Cerebellar nuclear complex (tissue), 1 donor: ENCODE data around the gene GSTP1.
A peak's percentile ranks its signal among the peaks of the same experiment; 100 is the strongest.

Source experiments
- DNase-seq, 2 experiments: peaks; one replicate each; lab custom pipeline; 2025; lab: John Stamatoyannopoulos, UW

GSTP1 gene

DNA sequence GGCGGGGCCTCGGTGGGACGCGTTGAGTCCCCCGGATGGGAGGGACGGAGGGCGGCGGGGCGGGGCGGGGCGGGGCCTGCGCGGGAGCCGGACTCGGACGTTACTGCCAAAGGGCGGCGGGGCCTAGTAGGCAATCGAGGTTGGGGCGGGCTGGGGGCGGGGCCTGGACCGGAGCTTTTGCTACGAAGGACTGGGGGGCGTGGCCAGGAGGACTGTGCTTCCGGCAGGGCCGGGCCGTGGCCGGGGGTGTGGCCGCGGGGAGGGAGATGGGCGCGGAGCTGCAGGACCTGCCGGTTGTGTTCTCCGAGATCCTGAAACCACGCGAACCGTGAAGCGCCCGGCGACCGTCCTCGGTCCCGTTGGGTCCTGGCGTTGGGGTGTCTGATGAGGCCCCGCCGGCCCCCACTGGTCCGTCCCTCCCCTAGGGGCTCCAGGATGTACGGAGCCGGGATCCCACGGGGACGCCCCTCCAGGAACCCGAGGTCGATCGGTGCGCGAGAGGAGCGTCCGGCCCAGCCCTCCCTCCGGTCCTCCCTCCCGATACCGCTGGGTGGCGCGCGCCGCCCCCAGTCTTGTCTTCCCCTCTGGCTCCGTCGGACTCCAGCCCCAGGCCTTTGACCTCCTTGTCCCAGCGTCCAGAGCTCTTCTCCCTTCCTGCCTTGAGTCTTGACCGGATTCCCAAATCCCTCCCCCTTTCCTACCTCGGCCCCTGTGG lies 46.8 kb downstream of the GSTP1 start:
- DNase-seq: peak; percentile 77 to 83

DNA sequence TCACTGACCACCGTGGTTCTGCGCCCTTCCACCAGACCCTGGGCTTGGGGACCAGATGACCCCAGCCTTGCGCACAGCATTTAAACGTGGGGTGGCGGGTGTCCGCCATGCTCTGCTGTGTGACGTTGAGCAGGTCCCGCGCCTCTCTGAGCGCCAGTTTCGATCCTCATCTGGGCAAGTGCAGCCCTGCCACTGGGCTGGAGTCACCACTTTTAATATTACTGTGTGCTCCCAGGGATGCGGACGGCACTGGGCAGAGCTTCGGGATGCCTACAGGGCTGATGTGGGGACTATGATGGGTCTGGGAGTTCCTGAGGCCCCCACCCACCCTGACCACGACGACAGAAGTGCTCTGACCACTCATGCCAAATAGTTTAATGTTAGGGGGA lies 47.3 kb downstream of the GSTP1 start:
- no peak for DNase-seq

DNA sequence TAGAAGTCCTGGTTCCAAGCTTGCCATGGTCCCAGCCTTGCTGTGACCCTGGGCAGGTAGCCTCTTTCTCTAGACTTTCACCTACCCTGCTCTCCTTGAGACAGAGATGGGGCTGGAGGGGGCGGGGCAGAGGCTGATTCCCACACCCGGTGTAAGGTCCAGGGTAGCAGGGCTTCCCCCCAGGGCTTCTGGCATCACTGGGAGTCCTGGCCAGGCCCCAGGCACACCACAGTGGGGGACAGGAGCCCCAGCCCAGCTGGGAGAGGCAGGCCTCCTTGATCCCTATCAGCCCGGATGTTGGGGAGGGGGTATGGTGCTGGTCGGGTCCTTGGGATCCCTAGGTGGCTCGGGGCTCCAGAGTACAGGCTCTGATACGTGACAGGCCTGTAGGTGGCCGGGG lies 47.8 kb downstream of the GSTP1 start:
- no peak for DNase-seq

DNA sequence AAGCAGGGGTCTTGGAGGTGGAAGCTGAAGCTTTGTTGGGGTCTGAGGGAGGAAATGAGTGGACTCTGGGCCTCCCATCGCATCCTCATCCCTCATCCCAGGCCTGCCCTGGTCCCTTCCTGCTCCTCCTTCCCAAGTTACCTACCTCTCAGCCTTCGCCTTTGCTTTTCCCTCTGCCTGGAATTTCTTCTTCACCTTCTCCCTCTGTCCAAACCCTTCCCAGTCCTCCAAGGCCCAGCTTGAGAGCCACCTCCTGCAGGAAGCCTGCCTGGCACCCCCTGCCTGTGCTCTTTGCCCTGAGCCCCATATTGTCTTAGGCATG lies 48.2 kb downstream of the GSTP1 start:
- DNase-seq: no peak

DNA sequence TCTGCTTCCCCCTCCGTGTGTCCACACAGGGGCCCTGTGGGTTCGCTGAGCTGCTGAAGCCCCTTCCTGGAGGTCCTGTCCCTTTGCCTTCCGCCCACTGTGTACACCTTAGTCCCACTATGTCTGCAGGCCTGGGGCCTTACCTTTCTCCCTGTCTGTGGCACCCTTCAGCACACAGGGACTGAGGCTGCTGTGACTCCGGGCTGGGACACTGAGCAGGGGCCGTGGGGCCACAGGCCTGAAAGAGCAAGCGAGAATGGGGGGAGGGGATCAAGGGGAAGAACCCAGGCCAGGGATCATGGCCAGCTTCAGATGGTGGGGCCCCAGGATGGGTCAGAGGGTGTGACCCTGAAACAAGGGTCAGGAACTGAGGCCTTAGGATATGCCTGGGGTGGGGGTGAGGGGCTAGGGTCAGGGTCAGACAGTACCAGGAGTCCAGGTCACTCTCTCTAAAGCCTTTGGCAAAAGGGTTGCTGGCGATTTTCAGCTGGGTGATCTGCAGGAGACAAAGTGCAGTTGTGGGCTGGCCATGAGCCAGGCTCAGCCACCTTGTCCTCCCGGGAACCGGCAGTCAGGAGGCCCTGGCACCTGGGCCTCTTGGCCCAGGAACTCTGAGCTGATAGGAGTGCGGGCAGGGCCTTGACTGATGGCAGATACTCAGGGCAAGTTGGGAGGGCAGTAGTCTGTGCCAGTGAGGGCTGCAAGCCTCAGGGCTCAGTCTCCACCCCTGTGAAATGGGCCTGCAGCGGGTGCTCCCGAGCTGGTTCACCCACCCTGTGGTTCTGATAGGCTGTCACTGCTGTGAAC lies 48.8 kb downstream of the GSTP1 start:
- DNase-seq: no peak

DNA sequence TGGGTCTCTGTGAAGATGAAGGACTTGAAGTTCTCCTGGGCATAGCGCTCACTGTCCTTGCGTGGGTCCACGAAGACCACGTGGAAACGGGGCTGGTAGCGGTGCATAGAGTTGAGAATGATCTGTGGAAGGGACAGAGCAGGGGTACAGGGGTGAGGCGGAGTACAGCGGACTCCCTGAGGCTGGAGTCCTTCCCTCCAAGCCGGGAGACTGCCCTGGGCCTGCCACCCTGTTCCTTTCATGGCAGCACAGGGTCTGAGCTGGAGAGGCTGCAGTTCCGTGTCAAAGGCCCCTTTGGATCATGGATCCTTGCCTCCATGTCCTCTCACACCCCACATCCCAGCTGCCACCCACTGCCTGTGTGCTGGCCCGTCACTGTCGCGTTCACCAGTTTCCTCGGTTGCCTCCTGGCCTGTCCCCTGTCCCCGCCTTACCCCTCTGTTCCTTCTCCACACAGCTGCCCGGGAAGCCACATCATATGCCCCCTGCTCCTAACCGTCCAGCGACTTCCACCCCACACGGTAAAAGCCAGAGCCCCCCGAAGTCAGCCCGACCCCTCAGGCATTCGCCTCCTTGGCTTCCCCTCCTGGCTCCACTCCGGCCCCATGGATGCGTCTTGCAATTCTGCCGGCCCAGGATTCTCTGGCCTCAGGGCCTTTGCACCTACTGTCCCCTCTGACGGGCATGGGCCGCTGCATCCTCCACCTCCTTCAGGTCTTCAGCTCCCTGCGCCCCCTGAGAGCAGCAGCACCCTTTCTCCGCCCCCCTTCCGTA lies 49.6 kb downstream of the GSTP1 start:
- DNase-seq: no peak

DNA sequence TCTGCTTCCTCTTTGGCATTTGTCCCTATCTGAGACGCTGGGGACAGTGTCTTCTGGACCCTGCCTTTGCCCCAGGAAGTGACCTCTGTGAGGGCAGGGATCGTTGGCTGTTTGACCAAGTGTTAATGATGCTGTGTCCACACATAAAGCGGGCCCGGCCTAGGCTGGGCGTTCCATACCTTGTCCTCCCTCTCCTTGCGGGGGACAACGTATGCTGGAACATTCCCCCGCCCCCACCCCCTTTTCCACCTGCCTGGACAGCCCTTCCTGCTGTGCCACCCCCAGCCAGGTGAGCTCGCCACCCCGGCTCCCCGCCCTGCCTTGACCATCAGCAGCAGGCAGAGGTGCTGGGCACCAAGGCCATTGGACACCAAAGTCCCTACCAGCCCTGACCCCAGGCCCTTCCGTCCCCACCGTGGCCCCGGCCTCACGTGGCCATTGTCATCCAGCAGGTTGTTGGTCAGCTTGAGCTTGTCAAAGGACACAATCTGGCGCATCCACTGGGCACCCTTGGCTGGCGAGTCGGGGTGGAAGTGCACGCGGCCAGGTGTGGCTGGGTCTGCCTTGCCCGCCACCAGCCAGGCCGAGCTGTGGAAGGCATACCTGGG lies 50.2 kb downstream of the GSTP1 start:
- DNase-seq: no peak

DNA sequence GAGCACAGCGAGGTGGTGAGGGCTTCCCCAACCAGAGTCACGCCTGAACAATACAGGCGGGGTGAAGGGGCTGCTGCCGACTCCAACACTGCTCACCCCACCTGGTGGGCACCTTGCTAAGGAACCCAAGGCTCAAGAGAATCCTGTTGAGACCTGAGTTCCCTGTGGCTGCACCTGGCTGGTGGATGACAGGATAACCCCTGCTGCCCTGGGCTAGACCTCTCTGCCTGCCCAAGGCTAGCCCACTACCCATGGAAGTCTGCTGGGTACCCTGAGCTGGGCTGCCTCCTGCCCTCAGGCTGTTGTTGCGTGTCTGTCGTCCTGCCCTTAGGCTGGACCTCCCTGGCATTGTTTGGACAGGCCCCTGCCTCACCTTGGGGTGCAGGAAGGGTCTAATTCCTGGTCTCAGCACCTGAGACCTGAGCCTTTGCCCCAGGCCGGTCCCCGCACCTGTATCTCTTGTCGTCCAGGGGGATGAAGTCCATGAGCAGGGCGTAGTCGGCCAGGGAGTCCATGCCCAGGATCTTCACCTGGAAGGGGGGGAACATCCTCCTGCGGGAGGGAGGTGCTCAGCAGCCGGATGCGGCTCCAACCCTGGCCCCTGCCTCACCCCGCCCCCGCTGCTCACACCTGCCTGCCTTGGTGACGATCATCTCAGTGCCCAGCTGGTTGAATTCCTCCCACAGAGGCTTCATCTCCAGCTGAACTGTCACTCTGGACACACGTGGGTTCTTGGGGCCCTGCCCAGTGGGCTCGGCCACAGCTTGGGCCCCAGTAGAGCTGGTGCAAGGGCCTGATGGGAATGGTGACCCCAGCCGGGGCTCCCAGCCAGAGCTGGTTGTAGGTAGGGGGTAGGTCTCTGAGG lies 51.0 kb downstream of the GSTP1 start:
- no peak for DNase-seq

DNA sequence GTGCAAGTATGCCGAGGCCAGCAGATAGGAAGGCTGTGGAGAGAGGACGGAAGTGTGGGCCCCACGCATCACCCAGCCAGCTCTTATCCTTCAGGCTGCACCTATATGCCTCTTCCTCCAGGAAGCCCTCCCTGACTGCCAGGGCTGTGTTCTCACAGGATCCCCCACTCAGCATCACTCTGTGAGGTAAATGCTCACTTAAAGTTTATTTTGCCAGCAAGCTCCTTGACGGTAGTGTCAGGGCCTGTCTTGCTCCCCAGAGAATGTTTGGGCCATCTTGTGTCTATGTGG lies 51.6 kb downstream of the GSTP1 start:
- no peak for DNase-seq
